Prostate gland (tissue), 2 donors: ENCODE measurements around the gene NPLOC4. TPM values are rescaled to one million over a fixed set of nuclear protein-coding genes. Genes with fewer than 3 reads are reported as not detected.

Source experiments
- DNase-seq: peaks from one replicate; pipeline ENCODE4 v3.0.0-alpha.2; 2019; ENCODE audit warnings: low spot score
- H3K27ac ChIP-seq, 2 donors: fragments of 200-600 bp; sonication (generic); 2 replicates each; pipeline ENCODE4 v1.5.1; 2017 to 2019
- H3K27me3 ChIP-seq: fragments of 200-600 bp; sonication (generic); replicated peaks from 2 replicates; pipeline ENCODE4 v1.5.1; 2019; ENCODE audit not compliant: insufficient read depth
- H3K36me3 ChIP-seq, 2 donors: fragments of 200-600 bp; sonication (generic); 1 replicate in 1 of 2; 2 replicates in 1 of 2; pipeline versions ENCODE4 v1.5.1 to v1.8.1; 2017 to 2019
- H3K4me1 ChIP-seq: fragments of 200-600 bp; sonication (generic); replicated peaks from 2 replicates; pipeline ENCODE4 v1.5.1; 2019
- H3K4me3 ChIP-seq, 2 donors: fragments of 200-600 bp; sonication (generic); 2 replicates each; pipeline ENCODE4 v1.5.1; 2017 to 2019
- H3K9me3 ChIP-seq: fragments of 200-600 bp; sonication (generic); 2 replicates; pipeline ENCODE4 v1.5.1; 2017
- CTCF ChIP-seq, 4 experiments: fragments of 200-600 bp in 2 of 4; fragments of 450-650 bp in 2 of 4; sonication (generic) in 2 of 4; IDR thresholded peaks; 1 replicate in 3 of 4; 2 replicates in 1 of 4; pipeline ENCODE4 v1.5.1; 2016 to 2019; ENCODE audit warnings: antibody characterized with exemption in 4 of 4, mild to moderate bottlenecking in 2 of 4, moderate library complexity in 2 of 4
- POLR2A ChIP-seq: fragments of 450-650 bp; IDR thresholded peaks from one replicate; pipeline ENCODE4 v1.6.1; 2016; ENCODE audit warnings: antibody characterized with exemption, mild to moderate bottlenecking
- POLR2AphosphoS5 ChIP-seq: sonication (generic); formaldehyde crosslinking; IDR thresholded peaks from one replicate; pipeline ENCODE4 v1.6.1; 2017; ENCODE audit warnings: antibody characterized with exemption
- WGBS: methylation state at CpG from one replicate; pipeline ENCODE4 v1.1.5; 2018; 5-methylcytosine and 5-hydroxymethylcytosine counted together
- intact Hi-C: fragments of 100-400 bp; cut with DNase I; formaldehyde crosslinking; loops from one replicate; pipeline ENCODE4 v1.14.2; 2022
- total RNA-seq, 2 donors: library from RNA; depleted of rRNA; stranded (reverse); fragments of >200 nt; gene quantifications; one replicate each; pipeline ENCODE4 v1.1.0, GENCODE V29; 2016

NPLOC4 gene
- total RNA-seq, 2 donors from 2014 or later = 40.1 to 84.8 TPM

DNA sequence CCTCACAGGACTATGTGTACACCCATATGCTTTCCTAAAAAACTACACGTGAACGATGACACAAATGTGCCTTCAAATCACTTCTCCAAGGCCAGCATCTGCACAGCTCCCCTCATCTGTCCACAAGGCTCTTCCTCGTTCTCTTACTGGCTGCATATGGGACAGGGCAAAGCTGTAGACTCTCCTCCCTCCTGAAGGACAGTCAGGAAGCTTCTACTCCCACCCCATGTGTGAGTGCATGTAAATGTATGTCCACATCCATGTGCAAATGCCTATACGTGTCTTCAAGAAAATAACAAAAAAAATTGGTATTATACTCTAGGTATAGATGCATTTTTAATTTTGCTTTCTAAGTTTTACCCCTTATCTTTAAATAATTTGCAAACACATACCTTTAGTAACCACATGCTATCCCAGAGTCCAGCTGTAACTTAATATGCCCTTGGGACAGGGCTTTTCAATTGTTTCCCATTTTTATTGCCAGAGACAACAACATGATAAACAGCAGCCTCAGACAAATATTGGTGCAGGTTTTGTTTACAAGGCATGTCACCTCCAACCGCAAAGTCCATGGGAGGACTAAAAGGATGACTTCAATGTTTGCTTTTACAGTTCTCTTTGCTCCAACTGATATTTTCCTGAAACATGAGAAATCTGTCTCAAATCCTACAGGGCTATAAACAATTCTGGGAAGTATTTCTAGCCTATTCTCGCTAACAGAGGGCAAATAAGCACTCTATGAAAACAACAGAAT, 53.1 kb downstream of the NPLOC4 start:
- no peaks in the 10 kb centered on the region for H3K27me3 ChIP-seq
- WGBS = 64% methylated on average over 6 of the region's 6 CpGs
- H3K4me3 ChIP-seq = no peak overlapping the region
- H3K36me3 ChIP-seq = peaks cover 3 to 8% of the 10 kb centered on the region in 2 donors
- no peaks in the 10 kb centered on the region for H3K9me3 ChIP-seq
- intact Hi-C loops = no loop called here
- H3K4me1 ChIP-seq = no peaks in the 10 kb centered on the region
- no peak for TF ChIP-seq POLR2A
- no peak for TF ChIP-seq POLR2AphosphoS5
- TF ChIP-seq CTCF (IDR thresholded peaks at IDR 0.05) = no peak
- H3K27ac ChIP-seq = no peak overlapping the region
- DNase-seq = no peak

DNA sequence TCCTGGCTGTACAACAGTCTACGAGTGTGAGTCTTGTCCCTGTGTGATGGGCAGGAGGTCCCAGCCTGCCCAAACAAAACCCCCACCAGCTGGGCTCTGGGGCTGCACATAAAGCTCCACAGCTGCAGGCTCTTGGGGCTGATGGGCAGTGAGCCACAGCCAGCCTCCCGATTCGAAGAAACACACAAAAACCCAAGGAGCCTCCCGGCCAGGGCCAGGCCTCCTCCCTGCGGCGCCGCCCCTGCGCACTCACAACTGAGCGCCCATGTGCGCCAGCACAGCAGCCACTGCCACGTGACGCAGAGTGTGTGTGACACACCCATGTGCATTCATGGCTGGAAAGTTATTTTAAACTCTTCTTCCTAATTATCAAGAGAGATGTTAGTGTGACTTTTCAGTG, 54.2 kb downstream of the NPLOC4 start:
- H3K27me3 ChIP-seq = no peaks in the 10 kb centered on the region
- no peak overlapping the region for H3K4me3 ChIP-seq
- no peaks in the 10 kb centered on the region for H3K4me1 ChIP-seq
- WGBS = 90% methylated on average over 12 of the region's 12 CpGs
- H3K36me3 ChIP-seq = no peaks in the 10 kb centered on the region
- DNase-seq = no peak
- no peak overlapping the region for H3K27ac ChIP-seq
- intact Hi-C loops = no loop called here
- H3K9me3 ChIP-seq = no peaks in the 10 kb centered on the region
- TF ChIP-seq CTCF (IDR thresholded peaks at IDR 0.05) = no peak
- no peak for TF ChIP-seq POLR2A
- TF ChIP-seq POLR2AphosphoS5 = no peak

DNA sequence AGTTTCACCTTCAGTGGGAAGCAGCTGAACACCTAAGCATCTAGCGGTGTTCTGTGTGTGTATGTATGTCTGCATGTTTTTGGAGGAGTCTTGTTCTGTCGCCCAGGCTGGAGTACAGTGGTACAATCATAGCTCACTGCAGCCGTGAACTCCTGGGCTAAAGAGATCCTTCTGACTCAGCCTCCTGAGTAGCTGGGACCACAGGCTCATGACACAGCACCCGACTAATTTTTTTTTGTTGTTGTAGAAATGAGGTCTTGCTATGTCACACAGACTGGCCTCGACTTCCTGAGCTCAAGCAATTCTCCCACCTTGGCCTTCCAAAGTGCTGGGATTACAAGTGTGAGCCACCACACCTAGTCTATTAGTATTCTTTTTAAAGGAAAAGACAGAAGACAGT, 54.6 kb downstream of the NPLOC4 start:
- no peaks in the 10 kb centered on the region for H3K36me3 ChIP-seq
- no peak for DNase-seq
- intact Hi-C loops = no loop called here
- peaks cover 2% of the 10 kb centered on the region for H3K4me1 ChIP-seq
- no peaks in the 10 kb centered on the region for H3K9me3 ChIP-seq
- no peaks in the 10 kb centered on the region for H3K27me3 ChIP-seq
- TF ChIP-seq POLR2A (no peak), POLR2AphosphoS5 (no peak), CTCF (IDR thresholded peaks at IDR 0.05) (no peak)
- WGBS = 94% methylated on average over 5 of the region's 5 CpGs
- H3K4me3 ChIP-seq = no peak overlapping the region
- no peak overlapping the region for H3K27ac ChIP-seq

GRCh38 chr17:81581758-81582157, 55.2 kb downstream of the NPLOC4 start:
- Histone ChIP-seq H3K27me3 (no peaks in the 10 kb centered on the region), H3K27ac (no peak overlapping the region), H3K36me3 (no peaks in the 10 kb centered on the region), H3K9me3 (no peaks in the 10 kb centered on the region), H3K4me1 (peaks cover 7% of the 10 kb centered on the region), H3K4me3 (no peak overlapping the region)
- TF ChIP-seq CTCF (IDR thresholded peaks at IDR 0.05) = no peak
- TF ChIP-seq POLR2AphosphoS5 = no peak
- no peak for TF ChIP-seq POLR2A
- DNase-seq = no peak
- WGBS = 84% methylated on average over 8 of the region's 8 CpGs
- intact Hi-C loops = no loop called here

GRCh38 chr17:81580481-81580880, 56.4 kb downstream of the NPLOC4 start:
- TF ChIP-seq POLR2A = no peak
- TF ChIP-seq CTCF (IDR thresholded peaks at IDR 0.05) = no peak
- H3K36me3 ChIP-seq = no peaks in the 10 kb centered on the region
- intact Hi-C loops = no loop called here

More at GRCh38 chr17:81580481-81580880, 56.4 kb downstream of the NPLOC4 start:
- Histone ChIP-seq H3K4me3 (no peak overlapping the region), H3K4me1 (peaks cover 9% of the 10 kb centered on the region), H3K27me3 (no peaks in the 10 kb centered on the region), H3K9me3 (no peaks in the 10 kb centered on the region), H3K27ac (no peak overlapping the region)
- no peak for DNase-seq
- 91% methylated on average over 6 of the region's 6 CpGs for WGBS
